GM12873 (cell line): ENCODE results near the gene ZNF665.

Experiments
- CTCF ChIP-seq: IDR thresholded peaks from 2 replicates; pipeline ENCODE4 v1.5.1; 2012; ENCODE audit warnings: low read depth, mild to moderate bottlenecking, moderate library complexity, low read length, control low read depth; ENCODE audit not compliant: insufficient read depth; ENCODE audit errors: missing control alignments

Gene ZNF665

GRCh38 chr19:53140351-53140750, 52.8 kb downstream of the ZNF665 start:
- no peak for TF ChIP-seq CTCF

- no peak for TF ChIP-seq CTCF
Observed at GRCh38 chr19:53136432-53136831, 56.7 kb downstream of the ZNF665 start.

GRCh38 chr19:53132141-53132991, 60.8 kb downstream of the ZNF665 start, which contains the start of gene ZNF415:
ZNF415 (minus strand) TSS chr19:53132910; CDS start chr19:53122676, 10,234 bp downstream.
- TF ChIP-seq CTCF: no peak

GRCh38 chr19:53131727-53132126, 61.4 kb downstream of the ZNF665 start:
- no peak for TF ChIP-seq CTCF

- no peak for TF ChIP-seq CTCF
Observed at GRCh38 chr19:53131085-53131590, 62.0 kb downstream of the ZNF665 start.

GRCh38 chr19:53130506-53130905, 62.7 kb downstream of the ZNF665 start:
- no peak for TF ChIP-seq CTCF

GRCh38 chr19:53123400-53123799, 69.8 kb downstream of the ZNF665 start:
- no peak for TF ChIP-seq CTCF
